Measurements from ENCODE around the gene BCHE. TPM values are rescaled to one million over a fixed set of nuclear protein-coding genes. Genes with fewer than 3 reads are reported as not detected.

Gene BCHE
- total RNA-seq, 1 donor from 2014 or later = 6.8 TPM

DNA sequence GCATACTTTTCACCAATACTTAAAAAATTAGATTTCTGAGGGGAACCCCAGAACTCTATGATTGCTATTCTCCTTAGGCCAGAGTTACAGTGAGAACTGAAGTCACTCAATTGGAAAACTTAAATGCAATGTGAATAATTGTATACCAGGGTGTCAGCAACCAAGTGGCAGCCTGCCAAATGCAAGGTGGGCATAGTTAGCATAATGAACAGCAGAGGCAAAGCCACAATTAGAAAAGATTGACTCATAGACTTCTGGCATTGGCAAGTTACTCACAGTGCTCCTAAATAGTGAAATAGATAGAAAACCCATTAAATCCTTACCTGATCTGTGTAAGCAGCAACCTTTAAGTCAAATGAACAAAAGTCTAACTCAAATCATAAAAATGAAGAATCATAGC lies 94.9 kb downstream of the BCHE start:
- Histone ChIP-seq H3K4me1 (no peaks in the 10 kb centered on the region), H3K27me3 (no peaks in the 10 kb centered on the region), H3K9me3 (no peaks in the 10 kb centered on the region), H3K36me3 (no peaks in the 10 kb centered on the region), H3K4me3 (no peak overlapping the region), H3K27ac (no peak overlapping the region)
- DNase-seq (no peak), ATAC-seq (no peak)
- intact Hi-C loops (cut with DNase I) = no loop called here
- TF ChIP-seq, protein P1, sequence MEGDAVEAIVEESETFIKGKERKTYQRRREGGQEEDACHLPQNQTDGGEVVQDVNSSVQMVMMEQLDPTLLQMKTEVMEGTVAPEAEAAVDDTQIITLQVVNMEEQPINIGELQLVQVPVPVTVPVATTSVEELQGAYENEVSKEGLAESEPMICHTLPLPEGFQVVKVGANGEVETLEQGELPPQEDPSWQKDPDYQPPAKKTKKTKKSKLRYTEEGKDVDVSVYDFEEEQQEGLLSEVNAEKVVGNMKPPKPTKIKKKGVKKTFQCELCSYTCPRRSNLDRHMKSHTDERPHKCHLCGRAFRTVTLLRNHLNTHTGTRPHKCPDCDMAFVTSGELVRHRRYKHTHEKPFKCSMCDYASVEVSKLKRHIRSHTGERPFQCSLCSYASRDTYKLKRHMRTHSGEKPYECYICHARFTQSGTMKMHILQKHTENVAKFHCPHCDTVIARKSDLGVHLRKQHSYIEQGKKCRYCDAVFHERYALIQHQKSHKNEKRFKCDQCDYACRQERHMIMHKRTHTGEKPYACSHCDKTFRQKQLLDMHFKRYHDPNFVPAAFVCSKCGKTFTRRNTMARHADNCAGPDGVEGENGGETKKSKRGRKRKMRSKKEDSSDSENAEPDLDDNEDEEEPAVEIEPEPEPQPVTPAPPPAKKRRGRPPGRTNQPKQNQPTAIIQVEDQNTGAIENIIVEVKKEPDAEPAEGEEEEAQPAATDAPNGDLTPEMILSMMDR (IDR thresholded peaks at IDR 0.05) = no peak

DNA sequence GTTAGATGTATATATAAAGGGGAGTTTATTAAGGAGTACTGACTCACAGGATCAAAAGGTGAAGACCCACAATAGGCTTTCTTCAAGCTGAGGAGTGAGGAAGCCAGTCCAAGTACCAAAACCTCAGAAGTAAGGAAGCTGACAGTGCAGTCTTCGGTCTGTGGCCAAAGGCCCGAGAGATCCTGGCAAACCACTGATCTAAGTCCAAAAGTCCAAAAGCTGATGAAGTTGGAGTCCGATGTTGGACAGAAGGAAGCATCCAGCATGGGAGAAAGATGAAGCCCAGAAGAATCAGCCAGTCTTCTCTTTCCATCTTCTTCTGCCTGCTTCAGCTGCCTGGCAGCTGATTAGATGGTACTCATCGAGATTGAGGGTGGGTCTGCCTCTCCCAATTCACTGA lies 107.5 kb downstream of the BCHE start:
- Histone ChIP-seq H3K9me3 (no peaks in the 10 kb centered on the region), H3K27me3 (no peaks in the 10 kb centered on the region), H3K4me1 (no peaks in the 10 kb centered on the region), H3K36me3 (no peaks in the 10 kb centered on the region), H3K4me3 (no peak overlapping the region), H3K27ac (no peak overlapping the region)
- no peak for DNase-seq
- TF ChIP-seq, protein P1 (IDR thresholded peaks at IDR 0.05) = no peak
- ATAC-seq = no peak
- intact Hi-C loops (cut with DNase I) = no loop called here

DNA sequence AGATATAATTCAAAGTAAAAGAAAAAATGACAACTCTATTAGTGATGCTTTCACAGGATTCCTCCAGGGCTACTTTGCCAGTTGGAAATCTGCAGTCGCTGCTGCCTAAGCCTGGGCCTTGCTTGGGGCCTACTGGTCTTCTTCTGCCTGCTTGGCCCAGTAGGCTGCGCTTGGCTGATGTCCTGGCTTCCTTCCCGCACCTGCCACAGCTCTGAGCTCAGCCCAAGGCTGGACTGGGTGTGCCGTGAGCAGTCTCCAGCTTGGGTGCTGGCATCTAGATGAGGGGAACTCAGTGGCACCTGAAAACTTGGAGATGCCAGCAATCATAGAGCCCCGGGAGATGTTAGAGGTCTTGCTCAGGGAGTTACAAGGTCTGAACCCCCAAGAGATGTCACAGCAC lies 108.3 kb downstream of the BCHE start:
- Histone ChIP-seq H3K27ac (no peak overlapping the region), H3K27me3 (no peaks in the 10 kb centered on the region), H3K4me1 (no peaks in the 10 kb centered on the region), H3K4me3 (no peak overlapping the region), H3K36me3 (no peaks in the 10 kb centered on the region), H3K9me3 (no peaks in the 10 kb centered on the region)
- intact Hi-C loops (cut with DNase I) = no loop called here
- ATAC-seq (peak; percentile 19), DNase-seq (no peak)
- TF ChIP-seq, protein P1 (IDR thresholded peaks at IDR 0.05) = no peak

DNA sequence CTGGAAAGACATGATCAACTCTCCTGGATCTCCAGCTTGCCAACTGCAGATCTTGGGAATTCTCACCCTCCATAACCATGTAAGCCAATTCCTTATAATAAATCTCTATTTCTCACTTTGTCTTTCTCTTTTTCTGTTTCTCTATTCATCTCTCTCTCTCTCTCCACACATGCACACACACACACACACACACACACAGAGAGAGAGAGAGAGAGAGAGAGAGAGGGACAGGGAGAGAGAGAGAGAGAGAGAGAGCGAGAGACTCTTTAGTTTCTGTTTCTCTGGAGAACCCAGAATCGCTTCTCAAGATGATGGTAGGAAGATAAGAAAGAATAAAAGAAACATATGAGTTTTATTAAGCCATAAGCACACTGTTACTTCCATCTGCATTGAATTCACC lies 111.9 kb downstream of the BCHE start:
- no peaks in the 10 kb centered on the region for H3K27me3 ChIP-seq
- no peak for DNase-seq
- intact Hi-C loops (cut with DNase I) = no loop called here
- no peaks in the 10 kb centered on the region for H3K4me1 ChIP-seq
- TF ChIP-seq, protein P1 (IDR thresholded peaks at IDR 0.05) = no peak
- no peaks in the 10 kb centered on the region for H3K36me3 ChIP-seq
- H3K9me3 ChIP-seq = no peaks in the 10 kb centered on the region
- H3K4me3 ChIP-seq = no peak overlapping the region
- ATAC-seq = no peak
- H3K27ac ChIP-seq = no peak overlapping the region
